Activated CD4-positive, alpha-beta T cell treated with anti-CD3 and anti-CD28 coated beads, Interleukin-2, Interleukin-6, amounts not matched to agents 100 ng/mL and 50 ng/mL, durations not matched to agents 16 hours and 8 hours (primary cell): ENCODE data around the gene DAB2IP.

Experiments used
- DNase-seq: peaks from one replicate; pipeline ENCODE4 v3.0.0-alpha.2; 2020

The DAB2IP gene

DNA sequence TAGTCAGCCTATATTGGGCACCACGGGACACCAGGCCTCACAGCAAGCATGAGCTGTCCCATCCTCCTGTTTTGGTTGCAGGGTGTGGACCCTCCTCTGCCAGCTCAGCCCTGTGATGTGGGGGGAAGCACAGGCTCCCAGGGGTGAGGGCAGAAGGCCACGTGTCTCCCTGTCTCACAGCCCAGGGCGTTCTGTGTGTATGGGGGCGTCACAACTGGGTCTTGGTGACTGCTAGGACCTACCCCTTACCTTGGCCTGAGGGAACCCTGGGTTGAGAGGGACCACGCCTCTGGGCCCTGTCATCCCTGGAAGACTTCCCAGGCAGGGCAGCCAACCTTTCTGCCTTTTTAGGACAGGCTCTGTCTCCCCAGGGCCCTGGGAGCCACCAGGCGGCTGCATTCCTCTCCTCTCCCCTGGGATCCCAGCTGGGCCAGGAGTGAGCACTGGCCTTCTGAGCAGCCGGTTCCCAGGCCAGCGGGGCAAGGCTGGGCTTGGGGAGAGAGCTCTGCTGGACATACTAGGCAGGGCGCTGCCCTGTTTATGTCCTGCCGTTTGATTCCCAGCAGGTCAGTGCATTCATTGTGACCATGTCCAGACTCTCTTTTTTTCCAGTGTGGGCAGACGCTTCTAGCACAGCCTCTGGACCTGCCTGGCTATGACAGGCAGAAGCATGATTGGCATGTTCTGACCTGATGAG, 97.4 kb downstream of the DAB2IP start:
- DNase-seq = no peak

DNA sequence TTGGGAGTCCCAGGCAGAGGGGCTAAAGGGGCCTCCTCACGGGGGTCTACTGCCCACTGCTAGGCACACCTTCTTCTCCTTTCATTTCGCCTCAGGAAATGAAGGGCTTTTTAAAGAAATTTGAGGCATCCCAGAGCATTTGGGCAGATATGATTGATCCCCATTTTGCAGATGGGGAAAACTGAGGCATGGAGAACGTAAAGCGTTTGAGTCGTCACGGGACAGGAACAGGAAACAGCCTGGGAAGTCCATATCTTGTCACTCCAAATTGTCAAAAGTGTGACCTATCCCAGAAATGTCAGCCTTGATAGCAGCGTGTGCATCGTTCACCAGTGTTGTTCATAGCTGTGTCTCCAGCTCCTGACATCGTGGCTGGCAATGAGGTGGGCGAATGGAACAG, 98.2 kb downstream of the DAB2IP start:
- no peak for DNase-seq

DNA sequence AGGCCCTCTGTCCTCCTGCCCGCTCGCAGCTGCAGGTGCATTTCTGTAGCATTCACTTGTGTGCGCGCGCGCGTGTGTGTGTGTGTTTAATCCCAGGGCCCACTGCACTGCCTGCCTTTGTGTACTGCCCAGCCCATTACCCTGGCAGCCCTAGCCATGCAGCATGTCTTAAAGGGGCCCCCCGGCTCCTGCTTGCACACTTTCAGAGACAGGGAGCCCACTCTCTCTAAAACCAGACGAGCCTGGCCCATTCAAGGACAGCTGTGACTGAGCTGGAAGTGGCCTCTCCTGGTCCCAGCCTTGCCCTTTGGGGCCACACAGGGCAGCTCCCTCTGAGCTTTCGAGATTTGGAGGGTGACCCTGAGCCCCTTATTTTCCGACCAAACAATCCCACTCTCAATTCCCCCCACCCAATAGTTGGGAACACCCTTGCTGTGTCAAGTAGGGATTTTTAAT, 98.9 kb downstream of the DAB2IP start:
- no peak for DNase-seq

DNA sequence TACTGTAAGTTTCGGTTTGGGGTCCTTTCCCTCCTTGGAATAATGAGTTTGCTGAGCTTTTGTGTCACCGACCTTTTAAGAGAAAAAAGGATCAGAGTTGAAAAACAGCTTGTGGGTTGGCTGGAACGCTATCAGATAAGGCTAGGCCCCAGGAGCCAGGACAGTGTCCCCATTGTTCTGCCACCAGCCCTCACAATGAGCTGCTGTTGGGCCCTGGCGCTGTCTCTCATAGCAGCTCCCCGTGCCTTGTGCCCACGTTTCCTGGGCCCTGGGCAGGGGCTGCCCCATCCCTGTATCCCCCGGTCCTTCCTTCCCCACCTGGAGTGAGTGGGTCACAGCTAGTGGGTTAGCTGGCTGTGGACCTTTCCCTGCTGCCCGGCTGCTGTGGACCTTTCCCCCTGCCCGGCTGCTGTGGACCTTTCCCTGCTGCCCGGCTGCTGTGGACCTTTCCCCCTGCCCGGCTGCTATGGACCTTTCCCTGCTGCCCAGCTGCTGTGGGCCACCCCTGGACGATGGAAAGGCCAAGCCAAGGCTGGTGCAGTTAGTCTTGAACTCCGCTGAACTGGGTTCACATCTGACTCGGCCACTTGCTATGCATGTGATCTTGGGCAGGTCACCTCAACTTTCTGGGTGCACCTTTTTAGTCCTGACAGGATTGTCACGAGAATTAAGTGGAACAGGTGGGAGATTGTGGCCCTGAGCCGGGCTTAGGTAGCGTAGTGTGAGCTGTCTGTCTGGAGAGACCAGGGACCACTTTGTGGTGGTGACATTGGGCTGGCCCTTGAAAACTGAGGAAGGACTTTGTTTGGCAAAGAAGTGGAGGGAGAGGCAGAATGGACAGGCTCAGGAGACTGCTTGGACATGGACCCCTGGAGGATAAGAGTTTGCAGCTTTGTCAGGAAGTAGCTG, 99.5 kb downstream of the DAB2IP start:
- no peak for DNase-seq

DNA sequence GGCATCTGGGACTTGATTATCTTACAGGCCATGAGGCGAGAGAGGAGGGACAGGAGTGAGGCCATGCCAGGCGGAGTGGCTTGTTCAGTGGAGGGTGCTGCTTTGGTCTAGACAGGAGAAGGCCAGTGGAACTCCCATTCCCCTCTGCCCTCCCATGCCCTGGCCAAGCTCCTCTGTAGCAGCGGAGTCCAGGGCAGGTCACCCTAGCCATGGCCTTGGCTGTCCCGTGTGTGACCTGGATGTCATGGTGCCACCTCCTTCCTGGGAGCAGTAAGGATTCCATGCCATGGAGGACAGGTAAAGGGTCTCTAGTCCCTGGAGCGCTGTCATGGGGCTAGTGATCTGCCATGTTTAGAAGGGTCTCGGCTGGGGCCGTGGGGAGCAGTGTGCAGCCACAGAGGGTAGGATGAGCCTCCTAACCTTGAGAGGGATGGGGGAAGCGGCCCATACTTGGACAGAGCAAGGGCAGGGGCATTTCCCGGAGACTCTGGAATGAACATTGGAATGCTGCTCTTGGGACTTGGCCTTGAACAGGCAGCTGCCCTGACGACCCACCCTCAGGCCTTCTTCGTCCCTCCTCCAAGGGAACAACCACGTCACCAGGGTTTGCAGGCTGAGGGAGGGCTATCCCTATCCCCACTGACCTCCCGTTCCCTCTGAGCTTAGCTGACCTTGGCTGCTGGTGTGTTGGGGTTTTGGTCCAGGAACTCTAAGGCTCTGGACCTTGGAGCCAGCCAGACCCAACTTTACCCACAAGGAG, 100.4 kb downstream of the DAB2IP start:
- no peak for DNase-seq

DNA sequence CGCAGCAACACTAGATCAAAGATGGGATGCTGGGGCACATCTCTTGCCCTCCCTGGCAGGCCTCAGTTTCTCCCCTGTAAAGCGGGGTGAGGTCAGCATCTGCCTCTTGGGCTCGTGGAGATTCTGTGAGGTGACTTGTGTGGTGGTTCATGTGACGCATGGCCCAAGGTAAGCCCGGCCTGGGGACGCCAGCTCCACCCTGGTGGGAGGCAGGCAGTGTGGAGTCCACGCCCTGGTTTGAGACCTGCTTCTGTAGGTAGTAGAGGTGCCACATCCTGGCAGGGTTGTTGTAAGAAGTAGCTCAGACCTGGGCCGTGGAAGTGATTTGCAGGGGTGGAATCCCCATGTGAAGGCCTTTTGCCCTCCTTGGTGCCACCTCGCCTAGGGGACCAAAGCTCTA, 101.5 kb downstream of the DAB2IP start:
- DNase-seq = no peak

DNA sequence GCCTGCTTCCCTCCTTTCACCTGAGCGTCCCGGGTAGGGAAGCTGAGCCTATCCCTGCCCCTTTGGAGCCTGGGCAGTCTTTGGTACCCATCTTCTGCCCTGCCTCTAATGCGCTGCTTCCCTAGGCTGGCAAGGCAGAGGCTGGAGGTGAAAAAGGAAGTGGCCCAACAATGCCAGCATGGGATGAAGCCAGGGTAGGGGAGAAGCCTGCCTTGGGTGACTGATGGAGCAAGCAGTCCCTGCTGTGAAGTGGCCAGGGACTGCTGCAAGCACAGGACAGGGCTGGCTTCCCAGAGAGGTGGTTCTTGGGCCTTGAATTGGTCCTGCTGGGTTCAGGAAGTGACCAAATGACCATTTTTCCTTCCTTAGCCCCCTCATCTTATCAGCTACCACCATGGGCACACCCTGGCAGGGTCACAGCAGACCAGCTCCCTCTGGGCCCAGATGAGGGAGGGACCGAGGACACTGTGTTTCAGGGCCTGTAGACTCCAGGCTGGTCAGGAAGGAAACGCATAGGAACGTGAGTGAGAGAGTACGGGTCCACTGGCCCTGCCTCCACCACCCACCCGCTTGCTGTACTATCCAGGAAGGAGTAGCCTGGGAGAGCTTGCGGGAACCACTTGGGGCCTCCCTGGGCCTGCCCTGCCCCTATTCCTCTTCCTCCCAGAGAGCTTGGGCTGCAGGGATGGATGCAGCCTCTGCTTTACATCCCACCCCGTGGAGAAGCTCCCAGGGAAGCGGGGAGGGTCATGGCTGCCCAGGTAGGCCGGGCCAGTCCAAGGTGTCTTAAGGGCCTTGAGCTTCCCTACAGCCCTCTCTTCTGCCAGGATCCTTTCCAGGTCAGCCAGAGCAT, 102.6 kb downstream of the DAB2IP start:
- DNase-seq = no peak

GRCh38 chr9:121754655-121755436, 103.4 kb downstream of the DAB2IP start:
- no peak for DNase-seq

DNA sequence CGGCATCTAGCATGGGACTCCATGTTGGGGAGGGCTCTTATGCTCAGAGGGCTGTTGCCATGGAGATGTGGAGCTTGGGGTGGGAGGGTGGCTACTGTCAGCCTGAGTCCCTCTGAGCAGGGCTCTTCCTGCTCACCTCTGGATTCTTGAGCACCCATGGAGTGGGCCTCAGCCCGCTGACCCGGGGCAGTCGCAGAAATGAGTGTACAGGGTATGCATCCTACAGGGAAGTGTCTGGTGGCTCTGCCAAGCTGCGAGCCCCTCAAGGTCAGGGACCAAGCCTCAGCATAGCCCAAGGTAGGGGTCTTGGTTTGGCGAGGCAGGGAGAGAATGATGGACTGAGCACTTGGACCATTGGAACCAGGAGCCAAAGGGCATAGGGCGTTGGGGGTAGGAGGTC, 104.1 kb downstream of the DAB2IP start:
- DNase-seq = no peak

GRCh38 chr9:121756474-121757280, 105.2 kb downstream of the DAB2IP start:
- DNase-seq = no peak

DNA sequence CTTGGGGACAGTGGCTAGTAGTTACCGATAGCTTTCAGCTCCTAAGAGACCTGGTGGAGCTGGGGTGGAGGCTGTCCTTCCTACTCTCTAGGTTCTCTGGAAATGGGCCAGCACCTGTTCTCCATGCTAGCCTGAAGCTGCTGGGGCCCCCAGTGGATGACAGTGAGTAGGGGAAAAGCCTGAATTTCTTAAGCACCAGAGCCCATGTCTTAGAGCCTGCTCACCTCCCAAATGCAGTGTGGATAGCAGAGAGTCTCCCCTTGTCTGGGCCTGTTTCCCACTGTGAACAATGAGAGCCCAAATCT, 105.8 kb downstream of the DAB2IP start:
- no peak for DNase-seq

DNA sequence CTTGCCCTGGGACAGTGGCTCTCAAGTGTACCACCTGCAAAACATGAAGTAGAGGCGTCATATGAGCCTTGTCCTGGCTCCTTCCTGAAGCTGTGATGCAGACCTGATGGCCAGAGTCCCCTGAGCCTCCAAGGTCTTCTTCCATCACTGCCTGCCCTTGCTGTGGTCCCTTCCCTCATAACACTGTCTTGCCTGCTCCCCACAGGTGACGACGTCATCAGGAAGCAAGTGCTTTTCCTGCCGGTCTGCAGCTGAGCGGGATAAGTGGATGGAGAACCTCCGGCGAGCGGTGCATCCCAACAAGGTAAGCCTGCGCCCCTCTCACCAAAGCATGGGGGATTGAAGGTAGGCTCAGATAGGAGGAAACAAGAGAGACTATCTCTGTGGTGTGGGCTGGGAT, 107.3 kb downstream of the DAB2IP start:
- DNase-seq = no peak

GRCh38 chr9:121759996-121760395, 108.6 kb downstream of the DAB2IP start:
- DNase-seq = no peak

GRCh38 chr9:121760571-121760970, 109.1 kb downstream of the DAB2IP start:
- no peak for DNase-seq

- DNase-seq = no peak
Measured at GRCh38 chr9:121763131-121763530, 111.7 kb downstream of the DAB2IP start.

GRCh38 chr9:121763561-121764370, 112.3 kb downstream of the DAB2IP start:
- DNase-seq = no peak

DNA sequence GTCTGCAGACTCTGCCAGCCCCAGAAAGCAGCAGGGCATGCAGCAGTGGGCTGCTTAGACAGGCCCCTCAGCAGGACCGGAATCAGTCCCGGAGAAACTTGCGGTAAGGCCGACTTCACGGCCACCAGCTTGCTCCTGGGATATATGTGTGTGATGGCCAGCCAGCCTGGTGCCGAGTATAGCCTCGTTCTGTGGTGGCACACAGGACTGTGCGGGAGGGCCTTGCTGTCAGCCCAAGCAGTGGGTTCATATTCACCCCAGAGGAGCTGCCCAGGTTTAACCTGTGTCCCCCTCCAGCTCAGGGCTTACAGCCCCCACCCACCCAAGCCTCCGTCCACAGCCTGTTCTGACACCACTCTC, 112.9 kb downstream of the DAB2IP start:
- no peak for DNase-seq

DNA sequence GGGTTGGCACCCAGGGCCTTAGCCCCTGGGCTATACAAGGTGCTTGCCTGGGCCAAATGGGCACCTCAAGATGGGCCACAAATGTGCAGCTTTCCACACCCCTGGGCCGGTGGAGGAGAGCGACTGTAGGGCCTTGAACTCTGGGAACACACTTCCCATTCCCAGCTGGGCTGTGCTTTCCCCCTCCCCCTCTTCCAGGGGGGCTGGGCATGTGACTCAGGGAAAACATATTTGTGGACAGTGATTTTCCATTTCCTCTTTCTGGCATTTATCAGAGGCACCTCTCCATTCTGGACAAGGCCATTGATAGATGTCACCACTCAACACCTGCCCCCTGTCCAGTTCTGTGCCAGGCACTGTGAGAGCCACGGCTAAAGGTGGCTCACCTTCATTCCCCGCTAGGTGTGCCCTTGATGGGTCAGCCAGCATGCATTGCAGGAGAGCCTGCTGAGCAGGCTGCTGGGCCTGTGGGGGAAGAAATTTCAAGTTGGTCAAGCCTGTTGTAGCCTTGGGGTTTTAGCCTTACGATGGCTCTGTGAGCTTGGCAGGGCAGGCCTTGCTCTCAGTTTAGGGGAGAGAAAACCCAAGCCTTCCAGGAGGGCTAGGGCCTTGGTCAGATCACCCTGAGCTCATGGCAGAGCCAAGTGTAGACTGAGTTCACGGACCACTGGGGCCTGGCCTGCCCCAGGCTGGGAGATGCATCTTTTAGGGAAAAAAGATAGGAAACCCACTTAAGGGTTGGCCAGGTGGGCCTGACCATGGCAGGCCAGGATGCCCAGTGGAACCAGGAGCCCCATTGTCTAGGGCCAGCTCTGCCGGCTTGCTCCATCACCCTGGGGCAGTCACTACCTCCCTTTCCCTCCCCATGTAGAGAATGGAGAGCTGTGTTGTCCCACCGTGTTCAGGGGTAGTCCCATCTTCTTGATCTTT, 113.9 kb downstream of the DAB2IP start:
- DNase-seq = no peak

- DNase-seq = no peak
Measured at GRCh38 chr9:121766081-121766683, 114.7 kb downstream of the DAB2IP start.
